ENCODE results near the gene MAP3K5. TPM values are rescaled to one million over a fixed set of nuclear protein-coding genes. Genes with fewer than 3 reads are reported as not detected.

Gene MAP3K5
- total RNA-seq, 3 donors from 2014 or later (not counting 1 experiment from before 2014, with no cell fraction given) = 19.7 to 36.7 (median 35.4) TPM

- ATAC-seq = no peak
- no peak overlapping the region for H3K4me3 Mint-ChIP-seq
- intact Hi-C loops (cut with micrococcal nuclease) = no loop called here
- peaks cover 35 to 60% of the 10 kb centered on the region in 2 donors for H3K4me1 Mint-ChIP-seq
- no peaks in the 10 kb centered on the region for H3K9me3 ChIP-seq (ENCODE audit: control insufficient read depth, insufficient read depth, low read length)
- no peak for TF ChIP-seq CTCF (IDR thresholded peaks at IDR 0.05)
- no peak overlapping the region for H3K27ac ChIP-seq (ENCODE audit: low read length)
- 100% methylated on average over 2 of the region's 3 CpGs for WGBS (ENCODE audit: insufficient coverage)
- no peaks in the 10 kb centered on the region for H3K27me3 ChIP-seq (ENCODE audit: control insufficient read depth, insufficient read depth, low read length)
- H3K9me3 Mint-ChIP-seq = no peaks in the 10 kb centered on the region
- H3K36me3 Mint-ChIP-seq = no peaks in the 10 kb centered on the region
- no peak overlapping the region for H3K27ac Mint-ChIP-seq
- DNase-seq = no peak
- H3K36me3 ChIP-seq (ENCODE audit: control insufficient read depth, insufficient read depth, low read length) = no peaks in the 10 kb centered on the region
- no peak overlapping the region for H3K4me3 ChIP-seq (ENCODE audit: low read length)
- peaks cover 7% of the 10 kb centered on the region for H3K4me1 ChIP-seq (ENCODE audit: control insufficient read depth, insufficient read depth, low read length)
- no peaks in the 10 kb centered on the region for H3K27me3 Mint-ChIP-seq (ENCODE audit: low read depth in 2 of 2)
Observed at GRCh38 chr6:136726837-136727557, 65.3 kb downstream of the MAP3K5 start.

- no peak overlapping the region for H3K4me3 ChIP-seq (ENCODE audit: low read length)
- H3K27ac ChIP-seq (ENCODE audit: low read length) = no peak overlapping the region
- no peaks in the 10 kb centered on the region for H3K36me3 ChIP-seq (ENCODE audit: control insufficient read depth, insufficient read depth, low read length)
- Mint-ChIP-seq H3K27ac (peak overlapping the region; percentile 16 to 19), H3K9me3 (no peaks in the 10 kb centered on the region), H3K4me1 (peaks cover 33 to 55% of the 10 kb centered on the region in 2 donors), H3K27me3 (ENCODE audit: low read depth in 2 of 2) (no peaks in the 10 kb centered on the region), H3K36me3 (no peaks in the 10 kb centered on the region), H3K4me3 (no peak overlapping the region)
- no peak for ATAC-seq
- 95% methylated on average over 4 of the region's 4 CpGs for WGBS (ENCODE audit: insufficient coverage)
- no peak for TF ChIP-seq CTCF (IDR thresholded peaks at IDR 0.05)
- intact Hi-C loops (cut with micrococcal nuclease) = no loop called here
- peaks cover 3% of the 10 kb centered on the region for H3K9me3 ChIP-seq (ENCODE audit: control insufficient read depth, insufficient read depth, low read length)
- no peak for DNase-seq
- no peaks in the 10 kb centered on the region for H3K27me3 ChIP-seq (ENCODE audit: control insufficient read depth, insufficient read depth, low read length)
- H3K4me1 ChIP-seq (ENCODE audit: control insufficient read depth, insufficient read depth, low read length) = peaks cover 12% of the 10 kb centered on the region
Observed at GRCh38 chr6:136725124-136725523, 67.2 kb downstream of the MAP3K5 start.

GRCh38 chr6:136723780-136724179 lies 68.5 kb downstream of the MAP3K5 start:
- Mint-ChIP-seq H3K4me3 (no peak overlapping the region), H3K4me1 (peaks cover 27 to 52% of the 10 kb centered on the region in 2 donors), H3K27ac (peak overlapping the region; percentile 32 to 43), H3K36me3 (no peaks in the 10 kb centered on the region), H3K9me3 (no peaks in the 10 kb centered on the region), H3K27me3 (ENCODE audit: low read depth in 2 of 2) (no peaks in the 10 kb centered on the region)
- H3K27ac ChIP-seq (ENCODE audit: low read length) = no peak overlapping the region
- H3K4me1 ChIP-seq (ENCODE audit: control insufficient read depth, insufficient read depth, low read length) = peaks cover 12% of the 10 kb centered on the region
- H3K27me3 ChIP-seq (ENCODE audit: control insufficient read depth, insufficient read depth, low read length) = no peaks in the 10 kb centered on the region
- ATAC-seq (peak; percentile 87 to 99 (median 94)), DNase-seq (peak; percentile 21 to 52)
- intact Hi-C loops (cut with micrococcal nuclease) = no loop called here
- H3K4me3 ChIP-seq (ENCODE audit: low read length) = no peak overlapping the region
- H3K9me3 ChIP-seq (ENCODE audit: control insufficient read depth, insufficient read depth, low read length) = peaks cover 3% of the 10 kb centered on the region
- no peak for TF ChIP-seq CTCF (IDR thresholded peaks at IDR 0.05)
- no peaks in the 10 kb centered on the region for H3K36me3 ChIP-seq (ENCODE audit: control insufficient read depth, insufficient read depth, low read length)
- no CpG with 5 or more reads among the region's 1 CpG for WGBS (ENCODE audit: insufficient coverage)

GRCh38 chr6:136721467-136721866 lies 70.8 kb downstream of the MAP3K5 start:
- Histone ChIP-seq H3K4me3 (ENCODE audit: low read length) (no peak overlapping the region), H3K9me3 (ENCODE audit: control insufficient read depth, insufficient read depth, low read length) (peaks cover 3% of the 10 kb centered on the region), H3K27ac (ENCODE audit: low read length) (no peak overlapping the region), H3K4me1 (ENCODE audit: control insufficient read depth, insufficient read depth, low read length) (peaks cover 12% of the 10 kb centered on the region), H3K36me3 (ENCODE audit: control insufficient read depth, insufficient read depth, low read length) (no peaks in the 10 kb centered on the region), H3K27me3 (ENCODE audit: control insufficient read depth, insufficient read depth, low read length) (no peaks in the 10 kb centered on the region)
- no peak for ATAC-seq
- no peak for TF ChIP-seq CTCF (IDR thresholded peaks at IDR 0.05)
- H3K4me1 Mint-ChIP-seq = peaks cover 30 to 57% of the 10 kb centered on the region in 2 donors
- H3K4me3 Mint-ChIP-seq = no peak overlapping the region
- H3K36me3 Mint-ChIP-seq = no peaks in the 10 kb centered on the region
- no peak for DNase-seq
- intact Hi-C loops (cut with micrococcal nuclease) = no loop called here
- no peaks in the 10 kb centered on the region for H3K27me3 Mint-ChIP-seq (ENCODE audit: low read depth in 2 of 2)
- no peak overlapping the region for H3K27ac Mint-ChIP-seq
- no peaks in the 10 kb centered on the region for H3K9me3 Mint-ChIP-seq
- 95% methylated on average over 3 of the region's 4 CpGs for WGBS (ENCODE audit: insufficient coverage)

Data from natural killer cell (primary cell).